Glutamatergic neuron (in vitro differentiated cells): ENCODE results near the gene SLC39A10. TPM values are rescaled to one million over a fixed set of nuclear protein-coding genes. Genes with fewer than 3 reads are reported as not detected.

Experiments
- DNase-seq: peaks from one replicate; pipeline ENCODE4 v3.0.0; 2022
- H3K27ac Mint-ChIP-seq: one replicate; pipeline ENCODE4 v1.8.0; 2020; ENCODE audit warnings: mild to moderate bottlenecking, mixed read lengths, inconsistent platforms; ENCODE audit not compliant: unreplicated experiment
- H3K27me3 Mint-ChIP-seq: one replicate; pipeline ENCODE4 v1.8.0; 2020; ENCODE audit warnings: mild to moderate bottlenecking, moderate library complexity, mixed read lengths, inconsistent platforms; ENCODE audit not compliant: unreplicated experiment
- H3K36me3 Mint-ChIP-seq: one replicate; pipeline ENCODE4 v1.8.0; 2020; ENCODE audit warnings: mild to moderate bottlenecking, mixed read lengths, inconsistent platforms; ENCODE audit not compliant: unreplicated experiment
- H3K4me1 Mint-ChIP-seq: one replicate; pipeline ENCODE4 v1.8.0; 2020; ENCODE audit warnings: mild to moderate bottlenecking, low read depth, mixed read lengths, inconsistent platforms; ENCODE audit not compliant: unreplicated experiment
- H3K4me3 Mint-ChIP-seq: one replicate; pipeline ENCODE4 v1.8.0; 2020; ENCODE audit warnings: mild to moderate bottlenecking, mixed read lengths, inconsistent platforms; ENCODE audit not compliant: unreplicated experiment
- H3K9me3 Mint-ChIP-seq: one replicate; pipeline ENCODE4 v1.8.0; 2020; ENCODE audit warnings: mild to moderate bottlenecking, moderate library complexity, mixed read lengths, inconsistent platforms; ENCODE audit not compliant: unreplicated experiment
- CTCF ChIP-seq: fragments of 200-600 bp; sonication (generic); IDR thresholded peaks from one replicate; pipeline ENCODE4 v1.5.0; 2021; ENCODE audit not compliant: partially characterized antibody, unreplicated experiment
- total RNA-seq: library from RNA; stranded (reverse); fragmentation: NEBNext Ultra II Directional; extraction: Animal tissue kit (Norgen Biotek cat#: 25700); gene quantifications from one replicate; pipeline ENCODE4 v1.2.1, GENCODE V29; 2021; ENCODE audit not compliant: unreplicated experiment

Gene SLC39A10
- total RNA-seq, 1 donor from 2014 or later, result 102 TPM

GRCh38 chr2:195769975-195770374 is 112.9 kb downstream of the SLC39A10 start:
- H3K4me3 Mint-ChIP-seq, result no peak overlapping the region
- no peak for TF ChIP-seq CTCF
- peaks cover 2% of the 10 kb centered on the region for H3K9me3 Mint-ChIP-seq
- no peak for DNase-seq
- peaks cover 4% of the 10 kb centered on the region for H3K36me3 Mint-ChIP-seq
- no peaks in the 10 kb centered on the region for H3K4me1 Mint-ChIP-seq
- peaks cover 2% of the 10 kb centered on the region for H3K27me3 Mint-ChIP-seq
- no peak overlapping the region for H3K27ac Mint-ChIP-seq

GRCh38 chr2:195779491-195779890 is 122.5 kb downstream of the SLC39A10 start:
- Mint-ChIP-seq H3K4me3 (no peak overlapping the region), H3K27ac (no peak overlapping the region), H3K9me3 (peaks cover 1% of the 10 kb centered on the region), H3K36me3 (no peaks in the 10 kb centered on the region), H3K4me1 (peaks cover 6% of the 10 kb centered on the region), H3K27me3 (no peaks in the 10 kb centered on the region)
- no peak for TF ChIP-seq CTCF
- DNase-seq, result no peak

- H3K9me3 Mint-ChIP-seq, result peaks cover 1% of the 10 kb centered on the region
- no peak for DNase-seq
- H3K27me3 Mint-ChIP-seq, result no peaks in the 10 kb centered on the region
- H3K27ac Mint-ChIP-seq, result no peak overlapping the region
- H3K36me3 Mint-ChIP-seq, result no peaks in the 10 kb centered on the region
- H3K4me1 Mint-ChIP-seq, result peaks cover 6% of the 10 kb centered on the region
- H3K4me3 Mint-ChIP-seq, result no peak overlapping the region
- no peak for TF ChIP-seq CTCF
Measured at GRCh38 chr2:195782156-195782555, 125.1 kb downstream of the SLC39A10 start.
